Measurements from ENCODE around the gene HOXA11. TPM values are rescaled to one million over a fixed set of nuclear protein-coding genes. Genes with fewer than 3 reads are reported as not detected.

Gene HOXA11
- total RNA-seq, 1 experiment from 2014 or later = 26.6 TPM

DNA sequence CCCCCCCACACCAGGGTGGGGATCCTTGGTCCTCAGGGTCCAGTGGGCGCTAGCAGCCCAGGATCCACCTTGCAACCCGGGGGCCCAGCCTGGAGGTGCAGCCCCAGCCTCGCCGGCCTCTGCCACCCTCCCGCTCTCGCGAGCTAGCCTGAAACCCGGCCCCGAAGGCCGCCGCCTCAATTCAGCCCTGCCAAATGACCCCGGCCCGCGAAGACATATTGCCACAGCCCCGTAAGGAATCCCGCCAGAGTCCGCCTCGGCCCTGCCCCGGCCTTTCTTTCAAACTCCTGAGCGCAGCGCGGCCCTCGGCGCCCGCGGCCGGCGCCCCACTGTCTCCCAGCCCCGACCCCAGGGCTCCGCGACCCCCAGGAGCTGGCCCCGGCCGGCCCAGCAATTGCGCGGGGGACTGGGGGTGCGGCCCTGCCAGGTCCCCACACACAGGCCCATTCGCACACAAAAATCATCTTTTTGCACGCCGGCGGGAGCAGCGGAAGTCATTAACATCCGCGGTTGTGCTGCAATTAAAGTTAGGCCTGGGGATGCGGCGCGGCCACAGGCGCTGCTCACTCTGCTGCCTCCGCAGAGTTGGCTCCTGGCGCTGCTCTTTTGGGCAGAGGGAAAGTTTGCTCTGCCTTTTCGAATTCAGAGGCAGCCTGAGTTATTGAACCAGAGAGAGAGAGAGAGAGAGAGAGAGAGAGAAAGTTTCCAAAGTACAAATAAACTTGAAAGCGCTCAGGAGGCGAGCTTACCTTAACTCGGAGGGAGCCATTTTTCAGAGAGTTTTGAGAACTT lies 45.5 kb downstream of the HOXA11 start:
- peaks cover 6% of the 10 kb centered on the region; the same call in 1 of the 2 replicates for H3K36me3 ChIP-seq (ENCODE audit: low read depth, low read length)
- H3K4me1 ChIP-seq (ENCODE audit: insufficient read depth, low read length) = peaks cover 20% of the 10 kb centered on the region
- H3K4me2 ChIP-seq (ENCODE audit: low read length) = no peak overlapping the region
- H4K20me1 ChIP-seq (ENCODE audit: low read length) = no peaks in the 10 kb centered on the region
- H3K9ac ChIP-seq (ENCODE audit: low read length) = no peak overlapping the region
- no peaks in the 10 kb centered on the region for H3K79me2 ChIP-seq (ENCODE audit: low read length)
- H3K27ac ChIP-seq (ENCODE audit: low read length) = no peak overlapping the region
- no peaks in the 10 kb centered on the region for H3K27me3 ChIP-seq (ENCODE audit: low read length)
- H3K9me2 ChIP-seq (replicated peaks; ENCODE audit: low read length) = no peaks in the 10 kb centered on the region
- no peaks in the 10 kb centered on the region for H3K9me3 ChIP-seq (ENCODE audit: low read length)
- no TSS peak for BruUV-seq (replicated peaks)
- no peak for TF ChIP-seq EZH2phosphoT487 (IDR thresholded peaks at IDR 0.05; ENCODE audit: borderline replicate concordance, low read length)
- no peak for TF ChIP-seq CTCF (conservative IDR thresholded peaks at IDR 0.05; ENCODE audit: low read depth, low read length)
- TF ChIP-seq EZH2 (IDR thresholded peaks at IDR 0.05; ENCODE audit: low read length, unreplicated experiment) = no peak
- no peaks in the 10 kb centered on the region for H3F3A ChIP-seq (ENCODE audit: low read length, unreplicated experiment)
- POLR2A ChIA-PET (ENCODE audit: unreplicated experiment) = no interaction called here
- CTCF ChIA-PET = no interaction called here
- intact Hi-C loops (cut with micrococcal nuclease) = no loop called here
- ATAC-seq (no peak), DNase-seq (no peak)
- H2AFZ ChIP-seq (ENCODE audit: low read length) = no peak overlapping the region
- no peak overlapping the region for H3K4me3 ChIP-seq (ENCODE audit: low read length)

- no peak overlapping the region for H3K4me2 ChIP-seq (ENCODE audit: low read length)
- H3K27ac ChIP-seq (ENCODE audit: low read length) = no peak overlapping the region
- no peaks in the 10 kb centered on the region for H3K9me2 ChIP-seq (replicated peaks; ENCODE audit: low read length)
- TF ChIP-seq EZH2 (IDR thresholded peaks at IDR 0.05; ENCODE audit: low read length, unreplicated experiment) = no peak
- TF ChIP-seq EZH2phosphoT487 (IDR thresholded peaks at IDR 0.05; ENCODE audit: borderline replicate concordance, low read length) = no peak
- TF ChIP-seq CTCF (conservative IDR thresholded peaks at IDR 0.05; ENCODE audit: low read depth, low read length) = no peak
- ATAC-seq = no peak
- DNase-seq = no peak
- H3K79me2 ChIP-seq (ENCODE audit: low read length) = no peaks in the 10 kb centered on the region
- no peaks in the 10 kb centered on the region for H4K20me1 ChIP-seq (ENCODE audit: low read length)
- no peaks in the 10 kb centered on the region for H3K27me3 ChIP-seq (ENCODE audit: low read length)
- H3F3A ChIP-seq (ENCODE audit: low read length, unreplicated experiment) = no peaks in the 10 kb centered on the region
- no peak overlapping the region for H3K4me3 ChIP-seq (ENCODE audit: low read length)
- H3K9ac ChIP-seq (ENCODE audit: low read length) = no peak overlapping the region
- H3K9me3 ChIP-seq (ENCODE audit: low read length) = no peaks in the 10 kb centered on the region
- ChIA-PET CTCF (no interaction called here), POLR2A (ENCODE audit: unreplicated experiment) (no interaction called here)
- H3K4me1 ChIP-seq (ENCODE audit: insufficient read depth, low read length) = peaks cover 23% of the 10 kb centered on the region
- H3K36me3 ChIP-seq (ENCODE audit: low read depth, low read length) = no peaks in the 10 kb centered on the region; the same call in 1 of the 2 replicates
- intact Hi-C loops (cut with micrococcal nuclease) = no loop called here
- no peak overlapping the region for H2AFZ ChIP-seq (ENCODE audit: low read length)
- BruUV-seq (replicated peaks) = no TSS peak
These were observed 46.1 kb downstream of the HOXA11 start for GRCh38 chr7:27138985-27139333.

DNA sequence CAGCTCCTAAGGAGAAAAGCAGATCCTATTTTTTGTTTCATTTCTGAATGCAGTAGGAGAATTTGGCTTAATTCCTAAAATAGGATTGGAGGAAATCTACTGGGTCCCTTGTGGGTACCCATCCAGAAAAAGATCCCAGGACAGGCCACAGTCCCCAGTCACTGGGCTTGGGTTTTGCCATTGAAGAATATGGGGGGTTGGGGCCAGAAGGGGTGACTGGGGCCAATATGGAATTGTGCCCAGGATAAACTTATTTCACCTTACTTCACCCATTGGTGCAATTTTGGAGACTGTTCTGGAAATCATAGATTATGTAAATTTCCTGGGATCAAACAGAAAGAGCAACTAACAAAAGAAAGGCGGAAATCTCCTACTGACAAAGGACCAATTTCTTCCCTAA lies 46.6 kb downstream of the HOXA11 start:
- Histone ChIP-seq H3F3A (ENCODE audit: low read length, unreplicated experiment) (no peaks in the 10 kb centered on the region), H3K9me3 (ENCODE audit: low read length) (no peaks in the 10 kb centered on the region), H3K79me2 (ENCODE audit: low read length) (peaks cover 4% of the 10 kb centered on the region; the same call in 1 of the 2 replicates), H4K20me1 (ENCODE audit: low read length) (no peaks in the 10 kb centered on the region), H3K27me3 (ENCODE audit: low read length) (no peaks in the 10 kb centered on the region), H2AFZ (ENCODE audit: low read length) (no peak overlapping the region), H3K4me3 (ENCODE audit: low read length) (no peak overlapping the region), H3K27ac (ENCODE audit: low read length) (no peak overlapping the region), H3K36me3 (ENCODE audit: low read depth, low read length) (no peaks in the 10 kb centered on the region; the same call in 1 of the 2 replicates), H3K9me2 (replicated peaks; ENCODE audit: low read length) (no peaks in the 10 kb centered on the region), H3K4me1 (ENCODE audit: insufficient read depth, low read length) (peaks cover 28% of the 10 kb centered on the region), H3K4me2 (ENCODE audit: low read length) (no peak overlapping the region), H3K9ac (ENCODE audit: low read length) (no peak overlapping the region)
- ATAC-seq (no peak), DNase-seq (no peak)
- no peak for TF ChIP-seq CTCF (conservative IDR thresholded peaks at IDR 0.05; ENCODE audit: low read depth, low read length)
- TF ChIP-seq EZH2phosphoT487 (IDR thresholded peaks at IDR 0.05; ENCODE audit: borderline replicate concordance, low read length) = no peak
- TF ChIP-seq EZH2 (IDR thresholded peaks at IDR 0.05; ENCODE audit: low read length, unreplicated experiment) = no peak
- intact Hi-C loops (cut with micrococcal nuclease) = no loop called here
- no TSS peak for BruUV-seq (replicated peaks)
- ChIA-PET CTCF (no interaction called here), POLR2A (ENCODE audit: unreplicated experiment) (no interaction called here)

Data from PC-3 (cell line).